Mammary epithelial cell (primary cell): ENCODE results near the gene SSX2IP.

Experiments
- CTCF ChIP-seq, 2 donors: IDR thresholded peaks in 1 of 2; conservative IDR thresholded peaks in 1 of 2; 2 replicates each; pipeline ENCODE4 v1.5.1; 2011 to 2012; ENCODE audit warnings: inconsistent platforms in 2 of 2, low read length in 2 of 2, mild to moderate bottlenecking in 2 of 2, control low read depth in 1 of 2, low read depth in 1 of 2; ENCODE audit not compliant: insufficient read depth in 1 of 2; ENCODE audit errors: extremely low read depth in 1 of 2
- EZH2 ChIP-seq: IDR thresholded peaks from 2 replicates; pipeline ENCODE4 v1.6.1; 2012; ENCODE audit warnings: low read length, inconsistent platforms, borderline replicate concordance

- TF ChIP-seq CTCF (conservative IDR thresholded peaks at IDR 0.05 in 1 of 2, IDR thresholded peaks at IDR 0.05 in 1 of 2; ENCODE audit: extremely low read depth in 1 of 2, insufficient read depth in 1 of 2, low read depth in 1 of 2, low read length in 2 of 2) (no peak), EZH2 (no peak)
Observed at GRCh38 chr1:84737590-84737989, 47.3 kb upstream of the SSX2IP start.
